ENCODE data around the gene PNPLA8. TPM values are rescaled to one million over a fixed set of nuclear protein-coding genes. Genes with fewer than 3 reads are reported as not detected.
"Not testable (repeated sequence)": the region's sequence is repeated elsewhere in the genome, so short reads cannot be mapped to it uniquely, and the experiment has no call there.

PNPLA8 gene
- total RNA-seq, 1 donor from 2014 or later = 20.2 TPM

DNA sequence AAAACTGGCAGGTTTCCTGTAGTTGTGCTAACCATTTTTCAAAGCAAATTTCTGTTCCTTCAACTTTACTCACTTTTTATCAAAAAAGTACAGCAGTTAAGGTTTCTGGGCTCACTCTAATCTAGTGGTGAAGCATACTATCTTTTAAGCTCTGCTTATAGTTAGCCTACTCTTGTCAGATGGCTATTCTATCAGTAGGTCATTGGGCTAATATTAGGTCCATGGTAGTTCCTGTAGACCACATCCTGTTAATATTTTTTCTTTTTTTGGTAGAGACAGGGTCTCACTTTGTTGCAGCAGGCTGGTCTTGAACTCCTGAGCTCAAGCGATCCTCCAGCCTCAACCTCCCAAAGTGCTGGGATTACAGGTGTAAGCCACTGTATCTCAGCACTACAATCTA, 41.8 kb downstream of the PNPLA8 start:
- no peak for DNase-seq (ENCODE audit: extremely low read depth, low read depth, low spot score)

DNA sequence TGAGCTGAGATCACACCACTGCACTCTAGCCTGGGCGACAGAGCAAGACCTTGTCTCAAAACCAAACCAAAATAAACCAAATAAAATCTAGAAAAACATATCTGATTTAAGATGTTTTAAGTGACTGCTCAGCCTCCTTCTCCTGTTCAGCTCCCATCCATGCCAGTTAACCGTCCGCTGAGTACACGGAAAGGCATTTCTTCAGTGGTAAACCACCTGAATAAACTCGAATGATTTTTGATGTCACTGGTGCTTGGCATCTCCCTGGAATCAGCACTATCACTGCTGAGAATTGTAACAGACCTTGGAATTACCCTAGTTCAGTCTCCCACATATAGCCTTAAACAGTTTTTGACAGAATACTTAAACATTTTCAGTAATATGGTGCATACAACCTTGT, 45.6 kb downstream of the PNPLA8 start:
- DNase-seq (ENCODE audit: extremely low read depth, low read depth, low spot score) = no peak

DNA sequence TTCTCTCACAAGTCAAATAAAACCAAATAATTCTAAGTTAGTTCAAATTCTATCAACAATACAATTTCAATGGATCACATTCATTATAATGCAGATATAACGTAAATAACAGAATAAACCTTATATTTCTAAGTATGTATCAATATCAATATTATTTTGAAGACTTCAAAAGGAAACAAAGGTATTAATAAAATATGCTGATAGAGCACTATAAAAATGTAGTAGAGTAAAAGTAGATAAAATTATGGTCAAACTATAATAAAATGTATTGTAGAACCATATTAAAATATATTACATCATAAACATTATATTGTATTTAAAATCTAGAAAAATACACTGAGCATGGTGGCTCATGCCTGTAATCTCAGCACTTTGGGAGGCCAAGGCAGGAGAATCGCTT, 46.2 kb downstream of the PNPLA8 start:
- DNase-seq (ENCODE audit: extremely low read depth, low read depth, low spot score) = no peak

DNA sequence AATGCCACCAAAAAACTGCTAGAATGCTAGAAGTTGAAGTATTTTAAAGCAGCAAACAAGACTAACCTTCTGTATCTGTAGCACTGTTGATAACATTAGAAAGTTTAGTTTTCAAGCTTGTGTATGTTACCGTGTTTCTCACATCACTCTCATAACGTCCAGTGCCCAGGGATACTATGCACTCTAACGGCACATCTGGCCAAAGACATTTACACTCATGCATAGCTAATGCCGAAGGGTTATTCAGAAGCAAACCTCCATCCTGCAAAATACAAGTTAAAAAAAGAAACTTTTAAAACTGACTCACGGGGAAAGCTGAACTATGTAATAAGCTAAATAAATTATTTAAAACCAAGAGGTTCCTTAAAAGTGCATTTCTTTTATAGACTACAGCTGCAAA, 46.8 kb downstream of the PNPLA8 start:
- DNase-seq (ENCODE audit: extremely low read depth, low read depth, low spot score) = no peak

DNA sequence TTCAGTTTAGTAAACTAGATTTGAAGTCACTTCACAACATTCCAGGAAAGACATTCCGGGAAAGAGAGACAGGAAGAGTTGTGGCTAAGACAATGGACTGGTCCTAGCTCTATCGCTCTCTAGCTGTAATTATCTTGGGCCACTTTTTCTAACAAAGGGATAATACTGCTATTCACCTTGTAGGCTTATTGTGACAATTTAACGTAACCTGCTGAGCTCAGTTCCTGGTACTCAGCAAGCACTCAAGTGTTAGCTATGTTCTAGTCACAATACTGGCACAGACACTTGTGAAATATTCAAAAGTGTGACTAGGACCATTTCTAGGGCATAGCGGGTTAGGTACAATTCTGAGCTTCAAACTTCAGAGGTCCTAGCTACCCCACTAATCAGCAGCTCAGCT, 57.7 kb downstream of the PNPLA8 start:
- DNase-seq (ENCODE audit: extremely low read depth, low read depth, low spot score) = no peak

DNA sequence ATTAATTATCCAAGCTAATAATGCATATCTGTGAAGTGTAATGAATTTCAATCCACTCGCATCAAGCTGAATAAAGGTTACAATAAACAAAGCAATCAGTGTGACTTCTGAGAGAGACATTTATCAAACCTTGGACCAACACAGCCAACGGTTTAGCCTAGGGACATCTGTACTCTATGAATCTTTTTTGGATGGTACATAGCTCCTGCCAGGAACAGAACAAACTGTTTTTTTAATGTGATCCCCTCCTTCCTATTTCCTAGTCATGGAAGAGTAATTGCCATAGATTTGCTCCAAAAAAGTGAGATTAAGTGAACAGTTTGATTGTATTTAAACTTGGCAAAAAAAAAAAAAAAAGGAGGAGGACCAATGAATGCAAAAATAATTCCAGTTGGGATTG, 58.5 kb downstream of the PNPLA8 start:
- no peak for DNase-seq (ENCODE audit: extremely low read depth, low read depth, low spot score)

DNA sequence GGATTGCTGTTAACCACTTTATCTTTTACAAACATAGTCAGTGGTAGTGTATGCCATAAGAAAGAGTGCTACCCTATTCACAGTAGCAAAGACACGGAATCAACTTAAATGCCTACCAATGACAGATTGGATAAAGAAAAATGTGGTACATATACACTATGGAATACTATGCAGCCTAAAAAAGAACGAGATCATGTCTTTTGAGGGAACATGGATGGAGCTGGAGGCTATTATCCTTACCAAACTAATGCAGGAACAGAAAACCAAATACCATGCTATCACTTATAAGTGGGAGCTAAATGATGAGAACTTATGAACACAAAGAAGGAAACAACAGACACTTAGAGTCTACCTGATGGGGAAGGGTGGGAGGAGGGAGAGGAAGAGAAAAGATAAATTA, 59.6 kb downstream of the PNPLA8 start:
- not testable (repeated sequence) for DNase-seq (ENCODE audit: extremely low read depth, low read depth, low spot score)

DNA sequence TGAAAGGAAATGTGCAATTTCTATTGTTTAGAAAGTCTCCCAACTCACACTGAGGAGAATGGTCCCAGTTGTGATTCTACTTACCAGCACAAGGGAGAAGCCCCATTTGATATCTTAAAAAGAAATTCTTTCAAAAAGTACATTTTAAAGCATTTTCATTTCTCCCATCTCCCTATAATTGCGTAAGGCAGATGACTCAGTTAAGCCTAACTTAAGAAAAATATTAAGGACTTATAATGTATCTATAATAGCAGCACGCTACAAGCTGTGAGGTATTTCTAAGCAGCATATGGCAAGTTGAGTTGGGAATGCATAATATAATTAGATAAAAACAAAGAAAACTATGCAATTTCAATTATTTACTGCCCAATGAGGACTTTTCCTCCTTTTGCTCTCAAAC, 61.2 kb downstream of the PNPLA8 start:
- no peak for DNase-seq (ENCODE audit: extremely low read depth, low read depth, low spot score)

DNA sequence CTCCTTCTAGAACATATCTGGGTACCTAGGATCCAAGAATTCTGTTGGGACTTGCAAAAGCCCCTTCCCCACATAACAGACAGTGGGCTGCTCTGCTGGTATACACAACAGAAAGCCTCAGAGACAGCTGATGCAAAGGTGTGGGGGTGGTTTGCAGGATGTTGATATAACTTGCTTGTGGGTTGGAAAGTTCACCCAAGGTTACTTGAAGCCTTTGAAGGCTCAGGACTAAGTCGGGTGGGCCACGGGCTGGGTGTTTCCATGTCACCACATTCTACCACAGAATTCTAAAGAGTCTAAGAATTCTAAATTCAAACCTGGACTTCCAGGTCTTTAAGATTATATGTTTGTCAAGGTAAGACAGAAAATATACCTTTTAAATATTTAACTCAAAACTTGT, 62.3 kb downstream of the PNPLA8 start:
- DNase-seq (ENCODE audit: extremely low read depth, low read depth, low spot score) = no peak

DNA sequence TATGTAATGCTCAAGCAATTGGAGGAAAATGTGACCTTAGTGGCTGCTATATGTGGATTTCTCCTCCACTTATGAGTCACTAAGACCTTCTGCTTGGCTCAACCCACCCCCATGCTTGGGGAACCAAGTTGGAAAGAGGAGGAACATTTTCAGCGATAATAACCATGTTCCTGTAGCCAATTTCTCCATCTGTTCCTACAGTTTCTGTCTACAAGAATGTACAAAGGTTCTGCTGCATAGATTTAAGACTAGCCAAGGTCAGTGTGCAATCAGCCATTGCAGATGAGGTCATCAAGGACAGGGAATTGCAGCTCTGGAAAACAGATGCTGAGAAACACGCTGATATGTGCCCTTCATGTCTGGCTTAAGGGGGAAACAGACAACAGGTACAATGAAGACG, 64.1 kb downstream of the PNPLA8 start:
- no peak for DNase-seq (ENCODE audit: extremely low read depth, low read depth, low spot score)

DNA sequence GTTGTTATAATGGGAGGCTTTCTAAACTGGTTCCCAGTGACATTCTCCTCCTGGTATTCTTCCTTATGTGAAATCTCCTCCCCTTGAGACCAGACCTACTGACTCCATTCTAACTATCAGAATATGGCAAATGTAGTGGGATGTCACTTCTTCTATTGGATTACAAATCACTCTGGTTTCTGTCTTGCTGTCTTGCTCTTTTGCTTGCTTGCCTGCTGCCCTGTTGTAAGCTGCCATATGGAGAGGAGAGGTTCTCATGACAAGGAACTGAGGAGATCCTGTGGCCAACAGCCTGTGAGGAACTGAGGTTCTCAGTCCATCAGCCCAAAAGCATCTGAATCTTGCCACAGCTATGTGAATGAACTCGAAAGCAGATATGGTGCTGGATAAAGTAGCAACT, 65.0 kb downstream of the PNPLA8 start:
- no peak for DNase-seq (ENCODE audit: extremely low read depth, low read depth, low spot score)

DNA sequence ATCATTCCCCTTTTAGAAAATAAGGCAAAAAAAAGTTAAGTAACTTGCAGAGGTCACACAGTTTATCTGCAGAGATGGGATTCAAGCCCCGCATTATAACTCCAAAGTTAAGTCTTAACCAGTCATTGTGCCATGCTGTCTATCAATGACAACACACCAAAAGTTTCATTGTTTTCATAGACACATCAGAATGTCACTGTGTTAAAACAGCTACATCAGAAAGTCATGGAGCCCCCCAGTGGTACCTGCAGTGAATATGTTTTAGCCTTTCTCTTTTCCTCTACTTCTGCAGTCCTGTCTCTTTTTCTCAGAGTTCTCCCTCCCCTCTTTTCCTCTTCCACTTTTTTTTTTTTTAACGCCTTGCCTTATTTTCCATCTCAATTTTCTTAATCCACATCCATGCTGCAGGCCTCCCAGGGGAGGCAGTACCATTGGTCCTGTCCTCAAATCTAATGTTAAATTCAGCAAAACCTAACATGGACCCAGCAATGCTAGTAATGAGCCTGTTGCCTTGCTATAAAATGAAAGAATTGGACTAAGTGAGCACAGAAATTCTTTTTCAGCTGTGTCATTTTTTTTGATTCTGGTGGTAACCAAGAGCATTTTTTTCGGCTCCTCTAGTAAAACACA, 65.9 kb downstream of the PNPLA8 start:
- no peak for DNase-seq (ENCODE audit: extremely low read depth, low read depth, low spot score)

DNA sequence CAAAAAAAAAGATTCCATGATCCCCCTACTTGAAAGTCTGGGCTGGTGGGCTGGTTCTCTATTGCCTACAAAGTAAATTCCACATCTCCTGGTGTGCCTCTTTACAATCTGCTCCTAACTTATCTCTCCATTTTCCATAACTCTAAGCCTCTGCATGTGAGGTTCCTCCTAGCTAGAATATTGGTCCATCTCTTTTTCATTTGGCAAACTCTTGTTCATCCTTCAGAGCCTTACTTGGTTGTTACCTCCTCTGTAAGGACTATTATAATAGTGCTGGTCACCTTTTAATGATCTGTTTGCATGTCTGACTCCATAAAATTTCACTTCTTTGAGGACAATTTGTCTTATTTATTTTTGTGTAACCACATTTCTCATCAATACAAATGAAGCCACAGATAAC, 68.1 kb downstream of the PNPLA8 start:
- no peak for DNase-seq (ENCODE audit: extremely low read depth, low read depth, low spot score)

DNA sequence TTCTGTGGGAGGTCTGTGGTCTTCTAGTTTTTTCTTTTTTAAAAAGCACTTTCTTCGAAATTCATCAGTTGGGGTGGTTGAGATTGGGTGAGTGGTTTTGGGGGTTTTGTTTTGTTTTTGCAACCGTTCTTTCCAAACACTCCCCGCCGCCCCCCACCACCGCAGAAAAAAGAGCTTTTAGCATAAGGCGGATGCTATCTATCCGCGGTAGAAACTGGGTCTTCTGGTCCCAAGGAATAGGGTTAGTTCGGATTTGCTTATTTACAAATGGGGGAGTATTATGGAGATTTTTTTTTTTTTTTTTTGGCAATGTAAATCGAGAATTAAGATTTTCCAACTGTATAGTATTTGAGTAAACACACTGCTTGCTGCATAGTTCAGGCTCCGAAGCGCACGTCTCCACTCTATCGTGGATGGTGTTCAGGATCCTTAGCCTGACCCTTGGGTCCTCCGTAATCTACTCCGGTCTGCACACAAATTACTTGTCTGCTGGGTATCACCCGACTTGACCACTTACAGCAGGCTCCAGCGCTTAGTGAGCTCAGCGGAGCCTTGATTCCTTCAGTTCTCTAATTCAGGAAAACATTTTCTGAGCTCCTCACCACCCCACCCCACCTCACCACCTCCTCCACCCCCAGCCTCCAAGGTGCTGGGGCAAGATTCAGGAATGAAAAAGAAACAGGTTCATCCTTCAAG, 68.9 kb downstream of the PNPLA8 start:
- no peak for DNase-seq (ENCODE audit: extremely low read depth, low read depth, low spot score)

DNA sequence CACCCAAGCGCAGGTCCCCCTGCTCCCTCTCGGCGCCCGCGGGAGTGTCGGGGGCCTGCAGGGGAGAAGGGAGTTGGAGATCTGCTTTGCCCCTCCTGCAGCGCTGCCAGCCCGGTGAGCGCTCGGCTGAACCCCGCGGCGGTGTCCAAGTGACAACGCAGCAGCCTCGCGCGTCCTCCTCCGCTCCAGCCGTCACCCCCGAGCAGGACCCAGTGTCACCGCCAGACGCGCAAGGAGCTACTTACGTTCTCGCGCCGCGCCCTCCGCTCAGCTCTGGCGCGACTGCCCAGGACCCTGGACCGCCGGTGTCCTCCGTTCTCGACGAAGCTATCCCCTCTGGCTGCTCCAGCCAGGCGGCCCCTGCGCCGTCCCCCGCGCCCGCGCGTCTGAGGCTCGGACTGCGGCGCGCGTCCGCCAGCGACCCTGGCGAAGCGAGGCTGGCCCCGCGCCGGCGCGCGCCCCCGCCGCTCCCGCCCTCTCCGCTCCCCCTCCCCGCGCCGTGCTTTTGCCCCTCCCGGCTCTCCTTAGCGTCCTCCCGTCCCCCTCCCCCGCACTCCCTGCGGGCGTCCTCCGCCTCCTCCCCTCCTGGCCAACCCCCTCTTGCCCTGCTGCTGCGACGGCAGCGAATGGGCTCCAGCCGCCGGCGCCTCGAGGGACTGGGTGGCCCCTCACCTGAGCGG, 69.8 kb downstream of the PNPLA8 start, which contains the start of gene NRCAM:
Gene NRCAM (minus strand): TSS at position 439 of the 680 bp plus-strand sequence. CDS start 216,372 bp downstream, outside the sequence.
- DNase-seq (ENCODE audit: extremely low read depth, low read depth, low spot score) = no peak

DNA sequence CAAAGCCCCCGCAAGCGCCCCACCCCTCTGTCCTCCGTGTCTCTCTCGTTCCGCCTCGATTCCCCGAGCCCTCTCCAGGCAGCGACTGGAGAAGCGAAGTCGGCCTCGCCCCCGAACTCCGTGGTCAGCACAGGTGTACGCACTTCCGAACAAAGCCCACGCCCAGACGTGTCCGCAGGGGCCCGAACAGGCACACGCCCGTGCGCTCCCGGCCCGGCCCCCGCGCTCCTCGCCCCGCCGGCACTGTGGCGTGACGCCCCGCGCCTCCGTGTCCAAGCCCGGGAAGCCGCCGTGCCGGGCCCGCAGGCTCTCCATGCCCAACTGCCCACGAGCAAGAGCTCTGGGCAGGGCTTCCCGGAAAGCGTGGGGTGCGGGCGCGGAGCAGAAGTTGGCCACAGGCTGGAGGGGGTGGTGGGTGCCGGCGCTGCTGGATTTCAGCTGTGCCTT, 70.4 kb downstream of the PNPLA8 start:
- no peak for DNase-seq (ENCODE audit: extremely low read depth, low read depth, low spot score)

DNA sequence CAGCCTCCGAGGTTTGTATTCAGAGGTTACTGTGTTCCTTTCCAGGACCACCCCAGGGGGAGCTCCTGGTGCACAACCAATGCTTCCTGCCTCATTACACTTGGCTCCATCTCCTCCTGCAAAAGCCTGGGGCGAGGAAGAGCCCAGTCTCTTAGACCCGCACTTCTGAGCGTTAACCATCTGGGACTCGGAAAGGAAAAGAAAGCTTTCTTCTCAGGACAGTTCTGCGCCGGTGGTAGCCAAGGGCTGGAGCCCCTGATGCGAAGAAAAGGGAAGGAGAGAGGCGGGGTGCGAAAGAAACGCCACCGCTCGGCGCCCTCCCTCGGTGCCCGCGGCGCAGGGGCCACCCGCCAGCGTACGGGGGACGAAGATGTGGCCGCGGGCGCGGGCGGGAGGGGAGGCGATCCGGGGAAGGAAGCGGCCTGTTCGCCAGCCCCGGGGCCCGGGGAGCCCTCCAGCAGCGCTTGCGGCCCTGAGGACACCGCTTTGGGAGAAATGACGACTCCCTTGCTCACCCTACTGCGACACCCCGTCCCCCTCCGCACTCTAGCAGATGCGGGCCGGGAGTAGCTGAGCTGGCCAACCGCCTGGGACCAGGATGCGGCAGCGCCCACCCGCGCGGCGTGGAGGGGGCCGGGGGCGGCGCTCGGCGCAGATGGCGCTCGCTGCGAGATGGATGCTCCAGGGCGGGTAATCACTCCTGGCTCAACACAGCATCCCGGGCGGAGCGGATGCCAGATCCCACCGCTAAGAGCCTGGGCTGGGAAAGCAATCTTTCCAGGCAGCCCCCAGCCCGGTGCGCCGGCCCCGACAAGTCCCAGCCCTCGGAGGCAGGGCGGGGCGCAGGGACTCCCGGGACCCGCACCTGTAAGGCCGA, 71.0 kb downstream of the PNPLA8 start:
- no peak for DNase-seq (ENCODE audit: extremely low read depth, low read depth, low spot score)

DNA sequence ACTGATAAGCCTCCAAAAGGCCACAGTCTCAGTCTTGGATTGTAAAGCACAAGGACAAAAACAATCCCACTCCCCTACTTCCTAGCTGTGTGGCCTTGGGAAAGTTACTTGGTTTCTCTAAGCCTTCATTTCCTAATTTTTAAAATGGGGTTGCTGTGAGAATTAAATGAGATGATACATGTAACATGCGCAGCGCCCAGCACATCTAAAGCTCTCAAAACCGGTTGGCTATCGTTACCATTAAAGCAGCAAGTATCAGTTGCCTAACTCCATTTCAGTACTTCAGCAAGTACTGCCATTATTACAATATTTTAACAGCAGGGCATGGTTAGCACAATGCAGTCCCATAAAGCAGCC, 71.6 kb downstream of the PNPLA8 start:
- no peak for DNase-seq (ENCODE audit: extremely low read depth, low read depth, low spot score)

DNA sequence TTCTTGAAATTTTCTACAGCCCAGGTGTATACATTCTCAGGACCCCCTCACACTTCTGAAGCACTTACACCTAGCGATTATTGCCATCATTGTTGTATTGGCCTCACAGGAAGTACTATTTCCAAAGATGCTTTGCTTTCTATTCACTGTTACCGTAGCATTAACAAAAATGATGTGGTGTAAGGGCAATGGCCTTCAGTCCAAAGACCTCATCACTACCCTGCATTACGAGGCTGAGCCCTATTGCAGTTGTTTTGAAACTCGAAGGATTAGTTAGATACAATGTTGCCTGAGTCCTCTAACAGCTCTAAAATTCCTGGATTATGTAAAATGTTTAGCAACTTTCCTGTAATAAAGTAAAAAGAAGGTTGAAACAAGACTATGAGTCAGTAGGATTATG, 72.6 kb downstream of the PNPLA8 start:
- no peak for DNase-seq (ENCODE audit: extremely low read depth, low read depth, low spot score)

DNA sequence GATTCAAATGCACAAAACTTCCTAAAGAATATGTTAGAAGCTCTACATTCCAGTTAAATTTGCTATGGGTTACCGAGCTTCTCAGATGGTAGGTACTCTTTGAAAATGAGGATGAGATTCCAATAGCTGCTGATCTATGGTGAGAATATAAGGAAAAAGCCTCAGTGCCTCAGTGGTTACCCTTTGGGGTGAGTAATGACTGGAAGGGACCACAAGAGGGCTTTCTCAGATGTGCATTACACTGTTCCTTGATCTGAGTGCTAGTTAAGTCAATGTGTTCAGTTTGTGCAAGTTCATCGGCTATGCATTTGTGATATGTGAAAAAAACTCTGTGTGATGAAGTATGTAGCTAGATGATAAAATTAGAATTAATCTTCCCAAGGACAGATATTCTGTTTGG, 73.2 kb downstream of the PNPLA8 start:
- DNase-seq (ENCODE audit: extremely low read depth, low read depth, low spot score) = no peak

DNA sequence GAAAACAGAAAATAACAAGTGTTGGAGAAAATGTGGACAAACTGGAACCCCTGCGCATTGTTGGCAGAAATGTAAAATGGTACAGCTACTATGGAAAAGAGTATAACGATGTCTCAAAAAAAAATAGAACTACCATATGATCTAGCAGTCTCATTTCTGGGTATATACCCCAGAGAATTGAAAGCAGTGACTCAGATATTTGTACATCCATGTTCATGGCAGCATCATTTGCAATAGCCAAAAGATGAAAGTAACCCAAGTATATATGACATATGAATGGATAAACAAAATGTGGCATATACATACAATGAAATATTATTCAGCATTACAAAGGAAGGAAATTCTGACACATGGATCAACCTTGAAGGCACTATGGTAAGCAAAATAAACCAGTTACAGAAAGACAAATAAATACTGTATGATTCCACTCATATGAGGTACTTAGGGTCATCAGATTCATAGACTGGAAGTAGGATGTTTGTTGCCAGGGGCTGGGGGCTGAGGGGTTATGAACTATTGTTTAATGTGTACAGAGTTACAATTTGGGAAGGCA, 74.6 kb downstream of the PNPLA8 start:
- no peak for DNase-seq (ENCODE audit: extremely low read depth, low read depth, low spot score)

Data from glomerular endothelial cell (primary cell).